Activated CD8-positive, alpha-beta memory T cell treated with anti-CD3 and anti-CD28 coated beads, Interleukin-2, amount 10 ng/mL, durations not matched to agents 7 days and 5 days (primary cell): ENCODE data around the gene CDK11A. TPM values are rescaled to one million over a fixed set of nuclear protein-coding genes. Genes with fewer than 3 reads are reported as not detected.
A peak's percentile ranks its signal among the peaks of the same experiment; 100 is the strongest.
"Not testable (repeated sequence)": the region's sequence is repeated elsewhere in the genome, so short reads cannot be mapped to it uniquely, and the experiment has no call there.

Experiments
- ATAC-seq: fragments of 150-1000 bp; cut with Tn5 transposase; one replicate; pipeline ENCODE4 v1.10.0; 2021; ENCODE audit warnings: moderate library complexity
- CTCF ChIA-PET: fragments of 350-600 bp; sonication (Branson Sonifier 250); formaldehyde crosslinking; loops from one replicate; lab custom pipeline; 2021; ENCODE audit warnings: antibody characterized with exemption; lab: Charles Lee
- DNase-seq: peaks from one replicate; pipeline ENCODE4 v3.0.0-alpha.2; 2020
- H3K27ac Mint-ChIP-seq: one replicate; pipeline ENCODE4 v1.8.0; 2021; ENCODE audit warnings: mild to moderate bottlenecking, mixed read lengths
- H3K27me3 Mint-ChIP-seq: one replicate; pipeline ENCODE4 v1.8.0; 2021; ENCODE audit warnings: mixed read lengths
- H3K36me3 Mint-ChIP-seq: one replicate; pipeline ENCODE4 v1.8.0; 2021; ENCODE audit warnings: mild to moderate bottlenecking, mixed read lengths
- H3K4me1 Mint-ChIP-seq: one replicate; pipeline ENCODE4 v1.8.0; 2021; ENCODE audit warnings: mixed read lengths
- H3K4me3 Mint-ChIP-seq: one replicate; pipeline ENCODE4 v1.8.0; 2021; ENCODE audit warnings: mild to moderate bottlenecking, moderate library complexity, mixed read lengths
- H3K9me3 Mint-ChIP-seq: one replicate; pipeline ENCODE4 v1.8.0; 2022; ENCODE audit warnings: low read depth, mixed read lengths
- total RNA-seq, 2 experiments: library from RNA; stranded (reverse); gene quantifications; one replicate each; pipeline ENCODE4 v1.2.3, GENCODE V29; 2021

CDK11A gene
- total RNA-seq, 2 experiments from 2014 or later, result 80.5 to 100 TPM

DNA sequence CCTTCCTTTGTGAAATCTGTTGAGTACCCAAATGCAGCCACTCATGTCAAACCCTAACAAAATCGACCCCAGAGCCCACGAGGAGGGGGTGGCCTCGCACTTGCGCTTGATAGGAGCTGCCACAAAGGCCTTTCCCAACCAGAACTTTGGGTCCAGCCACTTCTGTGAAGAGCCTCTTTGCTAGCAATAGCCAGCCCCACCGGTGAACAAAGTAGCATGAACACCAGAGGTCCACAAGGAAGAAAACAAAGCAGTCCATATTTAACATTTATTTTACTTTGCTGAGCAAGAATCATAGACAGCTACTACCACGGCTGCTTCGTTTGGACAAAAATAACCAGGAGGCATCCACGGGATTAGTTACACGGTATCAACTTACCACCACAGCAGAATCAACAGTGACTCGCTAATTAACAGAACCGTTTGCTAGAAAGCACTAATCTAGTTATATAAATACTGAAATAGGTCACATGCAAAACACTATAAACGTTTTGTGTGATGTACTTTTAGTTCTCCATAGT is 3.0 kb upstream of the CDK11A start:
- H3K4me1 Mint-ChIP-seq, result peaks cover 22% of the 10 kb centered on the region
- H3K4me3 Mint-ChIP-seq, H3K27ac Mint-ChIP-seq, H3K36me3 Mint-ChIP-seq, DNase-seq, CTCF ChIA-PET, H3K9me3 Mint-ChIP-seq, ATAC-seq, H3K27me3 Mint-ChIP-seq: not testable (repeated sequence)

DNA sequence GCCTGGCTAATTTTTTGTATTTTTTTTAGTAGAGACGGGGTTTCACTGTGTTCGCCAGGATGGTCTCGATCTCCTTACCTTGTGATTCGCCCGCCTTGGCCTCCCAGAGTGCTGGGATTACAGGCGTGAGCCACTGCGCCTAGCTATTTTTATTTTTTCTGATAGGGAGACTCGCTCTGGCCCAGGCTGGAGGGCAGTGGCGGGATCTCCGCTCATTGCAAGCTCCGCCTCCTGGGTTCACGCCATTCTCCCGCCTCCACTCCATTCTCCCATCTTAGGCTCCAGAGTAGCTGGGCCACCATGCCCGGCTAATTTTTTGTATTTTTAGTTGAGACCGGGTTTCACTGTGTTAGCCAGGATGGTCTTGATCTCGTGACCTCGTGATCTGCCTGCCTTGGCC is 1.9 kb upstream of the CDK11A start:
- ATAC-seq, H3K4me3 Mint-ChIP-seq, H3K27me3 Mint-ChIP-seq, CTCF ChIA-PET, DNase-seq, H3K9me3 Mint-ChIP-seq: not testable (repeated sequence)
- Mint-ChIP-seq H3K4me1 (peaks cover 28% of the 10 kb centered on the region), H3K36me3 (peaks cover 12% of the 10 kb centered on the region), H3K27ac (peak overlapping the region; percentile 57)

DNA sequence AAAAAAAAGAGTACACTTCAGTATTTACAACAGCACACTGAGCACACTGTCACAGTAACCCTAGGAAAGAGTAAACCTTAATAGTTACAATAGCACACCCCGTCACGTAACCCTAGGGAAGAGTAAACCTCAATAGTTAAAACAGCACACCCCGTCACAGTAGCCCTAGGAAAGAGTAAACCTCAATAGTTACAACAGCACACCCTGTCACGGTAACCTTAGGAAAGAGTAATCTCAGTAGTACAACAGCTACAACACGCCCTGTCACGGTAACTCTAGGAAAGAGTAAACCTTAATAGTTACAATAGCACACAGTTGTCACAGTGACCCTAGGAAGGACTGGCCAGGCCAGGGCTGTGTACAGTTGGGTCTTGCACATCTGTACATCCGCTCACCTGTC is 3.0 kb downstream of the CDK11A start:
- peaks cover 14% of the 10 kb centered on the region for H3K4me1 Mint-ChIP-seq
- DNase-seq, result no peak
- CTCF ChIA-PET, result no interaction called here

DNA sequence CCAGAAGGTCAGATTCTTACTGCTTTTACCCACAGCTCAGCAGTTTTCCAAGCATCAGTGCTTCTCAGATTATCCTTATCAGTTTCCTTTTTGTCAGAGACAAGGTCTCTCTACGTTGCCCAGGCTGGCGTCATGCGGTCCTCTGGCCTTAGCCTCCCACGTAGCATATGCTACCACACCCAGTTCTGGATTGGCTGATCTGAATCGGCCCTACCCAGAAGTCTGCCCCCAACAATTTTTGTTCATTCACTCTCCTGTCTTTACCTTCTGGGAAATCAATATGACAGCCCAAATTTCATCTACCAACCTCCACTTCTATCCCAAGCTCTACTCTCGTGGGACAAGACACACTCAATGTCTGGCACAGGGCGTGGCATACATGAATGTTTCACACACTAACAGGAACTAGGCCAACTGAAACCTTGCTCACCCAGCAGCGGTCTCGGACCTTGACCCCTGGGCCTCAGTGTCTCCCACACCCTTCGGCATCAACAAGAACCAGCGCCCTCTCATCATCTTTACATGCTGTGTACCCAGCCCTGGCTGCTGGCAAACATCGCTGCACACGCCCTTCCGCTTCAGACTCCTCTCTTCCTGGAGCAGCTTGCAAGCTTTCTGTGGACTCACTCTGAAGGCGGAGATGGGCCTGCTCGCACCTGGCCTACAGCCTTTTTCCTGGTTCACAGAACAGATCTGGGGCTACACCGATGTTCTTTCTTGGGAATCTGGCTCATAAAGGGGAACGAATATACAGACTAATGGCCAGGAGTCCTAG is 8.9 kb downstream of the CDK11A start:
- DNase-seq, H3K27me3 Mint-ChIP-seq, H3K4me3 Mint-ChIP-seq, CTCF ChIA-PET, H3K4me1 Mint-ChIP-seq, ATAC-seq, H3K27ac Mint-ChIP-seq, H3K9me3 Mint-ChIP-seq: not testable (repeated sequence)
- H3K36me3 Mint-ChIP-seq, result peaks cover 25% of the 10 kb centered on the region

More for the DNA sequence above, 3.0 kb downstream of the CDK11A start:
- H3K4me3 Mint-ChIP-seq, result no peak overlapping the region
- peaks cover 26% of the 10 kb centered on the region for H3K36me3 Mint-ChIP-seq
- no peaks in the 10 kb centered on the region for H3K9me3 Mint-ChIP-seq
- no peak for ATAC-seq
- H3K27ac Mint-ChIP-seq, result no peak overlapping the region
- H3K27me3 Mint-ChIP-seq, result no peaks in the 10 kb centered on the region

DNA sequence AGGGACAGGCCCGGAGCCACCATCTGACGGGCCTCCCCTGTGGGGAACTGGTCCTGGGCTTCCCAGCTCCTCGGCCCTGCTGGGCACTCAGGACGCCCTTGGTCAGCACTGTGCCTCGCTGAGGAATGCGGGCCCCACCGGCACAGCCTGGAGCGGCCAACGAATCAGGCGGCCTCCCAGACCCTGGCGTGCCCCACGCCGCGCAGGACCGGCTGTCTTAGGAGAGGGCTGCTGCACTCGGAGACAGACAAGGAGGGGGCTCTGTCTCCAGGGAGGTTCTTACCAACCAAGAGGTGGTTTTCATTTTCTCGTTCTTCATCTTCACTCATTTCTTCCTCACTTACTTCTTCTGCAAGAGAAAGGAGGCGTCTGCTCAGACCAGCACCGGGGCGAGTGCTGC is 16.3 kb downstream of the CDK11A start:
- H3K36me3 Mint-ChIP-seq, H3K27ac Mint-ChIP-seq, H3K4me1 Mint-ChIP-seq, H3K4me3 Mint-ChIP-seq, CTCF ChIA-PET, H3K27me3 Mint-ChIP-seq, ATAC-seq, DNase-seq, H3K9me3 Mint-ChIP-seq: not testable (repeated sequence)

DNA sequence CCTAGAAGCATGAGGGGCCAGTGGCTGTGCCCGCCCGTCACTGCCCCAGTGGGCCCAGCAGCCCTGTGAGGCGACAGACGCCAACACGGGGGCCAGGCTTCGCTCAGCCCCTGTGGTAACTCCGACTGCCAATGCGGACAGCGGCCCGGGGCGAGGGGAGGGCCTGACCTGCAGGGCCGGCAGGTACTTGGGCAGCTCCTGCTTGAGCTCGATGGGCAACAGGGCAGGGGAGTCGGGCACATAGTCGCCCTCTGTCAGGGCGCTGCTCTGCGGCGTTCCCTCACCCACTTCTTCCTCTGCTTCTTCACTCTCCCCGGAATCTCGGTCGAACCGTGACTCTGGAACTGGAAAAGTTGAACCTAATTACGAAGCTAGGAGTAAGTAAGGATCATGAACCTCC is 16.9 kb downstream of the CDK11A start:
- CTCF ChIA-PET, result not testable (repeated sequence)

DNA sequence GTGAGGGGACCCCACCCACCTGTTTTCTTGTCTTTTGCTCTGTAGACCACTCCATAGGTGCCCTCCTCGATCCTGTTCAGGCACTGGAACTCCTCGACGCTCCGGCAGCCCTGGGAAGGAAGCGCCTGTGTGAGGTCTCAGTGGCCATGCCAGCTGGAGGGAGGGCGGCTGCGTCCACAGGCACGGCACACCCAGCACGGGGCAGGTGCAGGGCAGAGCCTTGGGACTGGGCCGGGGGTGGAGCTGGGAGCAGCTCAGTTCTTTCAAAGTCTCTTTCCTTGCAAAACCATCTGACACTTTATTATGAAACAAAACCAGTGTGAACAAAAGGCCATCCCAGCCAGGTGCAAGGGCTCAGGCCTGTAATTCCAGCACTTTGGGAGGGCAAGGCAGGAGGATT is 18.5 kb downstream of the CDK11A start:
- ATAC-seq, H3K4me1 Mint-ChIP-seq, H3K4me3 Mint-ChIP-seq, CTCF ChIA-PET, H3K27me3 Mint-ChIP-seq, H3K27ac Mint-ChIP-seq, DNase-seq, H3K9me3 Mint-ChIP-seq, H3K36me3 Mint-ChIP-seq: not testable (repeated sequence)

More for the DNA sequence above, 16.9 kb downstream of the CDK11A start:
- H3K36me3 Mint-ChIP-seq, ATAC-seq, H3K27ac Mint-ChIP-seq, H3K9me3 Mint-ChIP-seq, H3K27me3 Mint-ChIP-seq, H3K4me1 Mint-ChIP-seq, DNase-seq, H3K4me3 Mint-ChIP-seq: not testable (repeated sequence)

DNA sequence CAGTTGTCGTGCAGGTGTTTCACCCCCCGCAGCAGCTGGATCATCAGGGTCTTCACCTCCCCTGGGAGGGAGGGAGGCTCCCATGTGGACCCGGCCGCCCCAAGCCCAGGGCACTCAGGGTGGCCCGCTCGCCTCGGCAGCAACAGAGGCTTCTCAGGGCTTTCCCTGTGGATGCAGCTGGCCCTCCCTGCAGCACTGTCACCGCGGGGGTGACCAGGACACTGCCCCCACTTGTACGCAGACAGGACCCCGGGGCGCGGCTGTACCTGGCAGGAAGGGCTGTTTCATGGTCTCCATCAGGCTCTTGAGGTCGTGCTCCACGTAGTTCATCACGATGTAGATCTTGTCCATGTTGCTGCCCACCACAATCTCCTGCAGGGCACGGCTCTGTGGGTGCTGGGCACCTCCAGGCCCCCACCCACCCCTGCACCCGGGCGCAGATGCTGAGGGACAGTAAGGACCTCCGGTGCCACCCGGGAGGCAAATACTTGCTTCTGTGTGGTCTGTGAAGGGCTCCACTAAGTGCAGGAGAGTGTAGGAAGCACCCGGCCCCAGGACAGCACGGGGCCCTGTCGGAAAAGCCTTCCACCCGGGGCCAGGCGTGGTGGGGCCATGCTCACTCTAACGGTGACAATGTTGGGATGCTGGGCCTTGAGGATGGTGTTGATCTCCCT is 19.7 kb downstream of the CDK11A start:
- DNase-seq, H3K4me1 Mint-ChIP-seq, H3K27me3 Mint-ChIP-seq, H3K9me3 Mint-ChIP-seq, H3K36me3 Mint-ChIP-seq, H3K4me3 Mint-ChIP-seq, CTCF ChIA-PET, ATAC-seq, H3K27ac Mint-ChIP-seq: not testable (repeated sequence)

DNA sequence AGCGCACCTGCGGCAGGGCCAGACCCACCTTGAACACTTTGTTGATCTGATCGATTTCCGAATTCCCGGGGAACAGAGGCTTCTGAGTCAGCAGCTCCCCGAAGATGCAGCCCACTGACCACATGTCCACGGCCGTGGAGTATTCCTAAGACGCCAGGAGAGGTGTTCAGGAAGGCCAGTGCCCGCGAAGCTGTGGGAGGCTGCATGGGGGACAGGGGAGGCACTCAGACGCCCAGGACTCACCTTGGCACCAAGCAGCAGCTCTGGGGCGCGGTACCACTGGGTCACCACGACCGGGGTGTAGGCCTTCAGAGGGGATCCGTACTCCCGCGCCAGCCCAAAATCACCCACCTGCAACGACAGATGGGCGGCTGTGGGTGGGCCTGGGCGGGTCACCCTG is 20.4 kb downstream of the CDK11A start:
- no peaks in the 10 kb centered on the region for H3K36me3 Mint-ChIP-seq
- no peaks in the 10 kb centered on the region for H3K4me1 Mint-ChIP-seq
- no peaks in the 10 kb centered on the region for H3K9me3 Mint-ChIP-seq
- peaks cover 2% of the 10 kb centered on the region for H3K27me3 Mint-ChIP-seq
- H3K4me3 Mint-ChIP-seq, result no peak overlapping the region
- ATAC-seq (no peak), DNase-seq (no peak)
- CTCF ChIA-PET, result no interaction called here
- H3K27ac Mint-ChIP-seq, result no peak overlapping the region

DNA sequence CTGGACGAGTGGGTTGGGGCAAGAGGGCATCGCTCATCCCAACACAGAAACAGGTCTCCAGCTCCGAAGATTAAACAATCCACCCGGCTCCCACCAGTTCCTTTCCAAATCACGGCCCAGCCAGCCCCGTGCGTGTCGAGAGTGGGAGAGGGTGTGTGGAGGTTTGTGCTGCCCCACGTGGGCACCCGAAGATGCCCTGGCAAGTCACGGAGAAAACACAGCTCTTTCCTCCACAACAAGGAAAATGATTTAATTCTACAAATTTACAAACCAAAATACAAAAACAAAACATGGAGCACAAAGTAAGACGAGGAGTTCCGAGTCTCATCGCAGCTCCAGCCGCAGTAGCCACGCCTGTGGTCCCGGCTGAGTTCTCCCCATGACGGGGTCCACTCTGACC is 21.7 kb downstream of the CDK11A start:
- H3K27ac Mint-ChIP-seq, H3K4me1 Mint-ChIP-seq, H3K36me3 Mint-ChIP-seq, DNase-seq, H3K4me3 Mint-ChIP-seq, H3K27me3 Mint-ChIP-seq, ATAC-seq, CTCF ChIA-PET, H3K9me3 Mint-ChIP-seq: not testable (repeated sequence)

DNA sequence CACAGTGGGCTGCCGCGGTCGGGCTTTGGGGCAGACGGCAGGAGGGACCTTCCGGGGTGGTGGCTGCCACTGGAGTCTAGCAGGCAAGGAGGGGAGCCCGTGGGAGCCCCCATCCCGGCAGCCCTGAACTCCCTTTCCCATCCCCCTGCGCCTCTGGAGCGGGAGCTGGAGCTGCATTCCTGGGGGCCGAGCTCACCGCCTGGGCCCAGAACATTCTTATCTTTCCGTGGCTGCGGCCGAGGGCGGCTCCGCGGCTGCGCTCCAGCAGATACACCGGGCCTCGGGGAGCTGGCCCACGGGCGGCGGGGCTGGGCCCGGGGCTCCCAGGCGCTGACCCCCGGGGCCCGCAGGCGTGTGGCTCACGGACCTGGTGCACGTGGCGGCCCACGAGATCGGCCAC is 23.6 kb downstream of the CDK11A start:
- H3K9me3 Mint-ChIP-seq, CTCF ChIA-PET, H3K27ac Mint-ChIP-seq, H3K27me3 Mint-ChIP-seq, H3K4me3 Mint-ChIP-seq, DNase-seq, H3K4me1 Mint-ChIP-seq, H3K36me3 Mint-ChIP-seq: not testable (repeated sequence)
- ATAC-seq, result peak; percentile 13

DNA sequence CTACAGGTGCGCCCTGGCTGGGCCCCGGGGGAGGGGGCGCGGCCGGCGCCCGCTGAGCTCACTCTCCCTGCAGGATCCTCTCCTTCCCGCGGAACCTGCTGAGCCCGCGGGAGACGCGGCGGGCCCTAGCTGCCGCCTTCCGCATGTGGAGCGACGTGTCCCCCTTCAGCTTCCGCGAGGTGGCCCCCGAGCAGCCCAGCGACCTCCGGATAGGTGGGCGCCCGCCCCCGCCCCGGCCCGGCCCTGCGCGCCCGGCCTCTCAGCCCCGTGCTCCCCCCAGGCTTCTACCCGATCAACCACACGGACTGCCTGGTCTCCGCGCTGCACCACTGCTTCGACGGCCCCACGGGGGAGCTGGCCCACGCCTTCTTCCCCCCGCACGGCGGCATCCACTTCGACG is 24.1 kb downstream of the CDK11A start:
- H3K36me3 Mint-ChIP-seq, H3K4me1 Mint-ChIP-seq, H3K4me3 Mint-ChIP-seq, DNase-seq, CTCF ChIA-PET, H3K27ac Mint-ChIP-seq, H3K27me3 Mint-ChIP-seq, H3K9me3 Mint-ChIP-seq: not testable (repeated sequence)
- ATAC-seq, result peak; percentile 28

DNA sequence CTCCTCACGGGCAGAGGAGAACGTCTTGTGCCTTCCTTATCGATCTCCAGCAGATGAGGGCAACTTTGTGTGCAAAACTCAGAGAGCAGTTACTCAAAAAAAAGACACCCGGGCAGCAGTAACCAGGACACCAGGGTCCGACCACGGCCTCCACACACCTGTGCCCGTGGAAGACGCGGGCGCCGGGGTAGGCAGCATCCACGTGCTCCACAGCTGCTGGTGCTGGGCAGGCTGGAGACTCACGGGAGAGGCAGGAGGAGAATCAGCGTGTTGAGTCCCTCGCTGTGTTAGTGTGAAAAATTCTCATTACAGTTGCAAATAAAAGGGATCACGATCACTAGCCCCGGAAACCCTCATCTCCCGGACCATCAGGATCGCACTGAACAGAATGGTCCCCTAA is 25.1 kb downstream of the CDK11A start:
- not testable (repeated sequence) for H3K27me3 Mint-ChIP-seq, H3K27ac Mint-ChIP-seq

More for the DNA sequence above, 25.1 kb downstream of the CDK11A start:
- ATAC-seq, H3K9me3 Mint-ChIP-seq, H3K36me3 Mint-ChIP-seq, H3K4me3 Mint-ChIP-seq, CTCF ChIA-PET, DNase-seq, H3K4me1 Mint-ChIP-seq: not testable (repeated sequence)
